ENCODE data around the gene PAX7.

PAX7 gene

DNA sequence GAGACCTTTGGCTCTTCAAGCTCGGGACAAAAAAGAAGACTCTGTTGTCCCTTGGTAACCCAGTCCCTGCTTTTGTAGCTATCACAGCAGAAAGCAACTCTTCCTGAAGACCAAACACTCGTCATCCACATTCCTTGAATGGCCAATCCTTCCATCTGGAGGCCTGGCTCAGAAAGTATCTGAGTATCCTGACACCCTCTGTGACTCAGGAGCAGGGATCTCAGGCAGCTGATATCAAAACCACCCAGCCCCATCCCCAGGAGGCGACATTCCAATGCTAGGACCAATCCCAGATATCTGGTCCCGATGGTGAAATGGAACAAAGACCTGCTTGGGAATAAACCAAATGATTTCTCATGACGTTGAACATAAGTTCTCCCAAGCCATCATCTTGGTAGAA is 116.3 kb downstream of the PAX7 start:
- TF ChIP-seq, protein P1, sequence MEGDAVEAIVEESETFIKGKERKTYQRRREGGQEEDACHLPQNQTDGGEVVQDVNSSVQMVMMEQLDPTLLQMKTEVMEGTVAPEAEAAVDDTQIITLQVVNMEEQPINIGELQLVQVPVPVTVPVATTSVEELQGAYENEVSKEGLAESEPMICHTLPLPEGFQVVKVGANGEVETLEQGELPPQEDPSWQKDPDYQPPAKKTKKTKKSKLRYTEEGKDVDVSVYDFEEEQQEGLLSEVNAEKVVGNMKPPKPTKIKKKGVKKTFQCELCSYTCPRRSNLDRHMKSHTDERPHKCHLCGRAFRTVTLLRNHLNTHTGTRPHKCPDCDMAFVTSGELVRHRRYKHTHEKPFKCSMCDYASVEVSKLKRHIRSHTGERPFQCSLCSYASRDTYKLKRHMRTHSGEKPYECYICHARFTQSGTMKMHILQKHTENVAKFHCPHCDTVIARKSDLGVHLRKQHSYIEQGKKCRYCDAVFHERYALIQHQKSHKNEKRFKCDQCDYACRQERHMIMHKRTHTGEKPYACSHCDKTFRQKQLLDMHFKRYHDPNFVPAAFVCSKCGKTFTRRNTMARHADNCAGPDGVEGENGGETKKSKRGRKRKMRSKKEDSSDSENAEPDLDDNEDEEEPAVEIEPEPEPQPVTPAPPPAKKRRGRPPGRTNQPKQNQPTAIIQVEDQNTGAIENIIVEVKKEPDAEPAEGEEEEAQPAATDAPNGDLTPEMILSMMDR (IDR thresholded peaks at IDR 0.05; ENCODE audit: insufficient read depth, low read length, poor library complexity, severe bottlenecking), result no peak
- Histone ChIP-seq H3K27me3 (replicated peaks; ENCODE audit: control insufficient read depth, insufficient read depth, low read length) (no peaks in the 10 kb centered on the region), H3K4me3 (replicated peaks; ENCODE audit: low read depth, low read length) (no peak overlapping the region), H3K36me3 (ENCODE audit: control insufficient read depth, insufficient read depth, low read length) (no peaks in the 10 kb centered on the region)
- DNase-seq (ENCODE audit: extremely low read depth, insufficient read length), result no peak

- H3K4me3 ChIP-seq (replicated peaks; ENCODE audit: low read depth, low read length), result no peak overlapping the region
- H3K27me3 ChIP-seq (replicated peaks; ENCODE audit: control insufficient read depth, insufficient read depth, low read length), result no peaks in the 10 kb centered on the region
- H3K36me3 ChIP-seq (ENCODE audit: control insufficient read depth, insufficient read depth, low read length), result no peaks in the 10 kb centered on the region
- TF ChIP-seq, protein P1 (IDR thresholded peaks at IDR 0.05; ENCODE audit: insufficient read depth, low read length, poor library complexity, severe bottlenecking), result no peak
- DNase-seq (ENCODE audit: extremely low read depth, insufficient read length), result no peak
Measured at GRCh38 chr1:18747671-18748070, 117.0 kb downstream of the PAX7 start.

DNA sequence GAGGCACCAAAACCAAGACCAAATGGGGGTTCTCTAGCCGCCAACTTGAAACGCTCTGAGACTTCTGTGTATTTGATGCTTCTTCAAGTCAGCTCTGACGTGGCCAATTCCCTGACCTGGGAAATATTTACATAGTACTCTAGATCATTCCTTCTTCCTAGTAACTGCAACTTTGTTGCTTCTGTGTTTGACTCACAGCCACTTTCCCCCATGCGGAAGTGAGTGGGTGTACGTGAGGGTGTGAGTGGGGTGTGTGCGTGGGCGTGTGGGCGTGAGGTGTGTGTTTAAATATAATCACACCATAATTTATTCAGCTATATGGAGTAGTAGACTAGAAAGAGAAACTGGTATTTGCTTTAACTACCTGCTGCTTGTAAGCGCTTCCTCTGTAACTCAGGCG is 117.8 kb downstream of the PAX7 start:
- no peaks in the 10 kb centered on the region for H3K27me3 ChIP-seq (replicated peaks; ENCODE audit: control insufficient read depth, insufficient read depth, low read length)
- DNase-seq (ENCODE audit: extremely low read depth, insufficient read length), result no peak
- no peaks in the 10 kb centered on the region for H3K36me3 ChIP-seq (ENCODE audit: control insufficient read depth, insufficient read depth, low read length)
- H3K4me3 ChIP-seq (replicated peaks; ENCODE audit: low read depth, low read length), result no peak overlapping the region
- TF ChIP-seq, protein P1 (IDR thresholded peaks at IDR 0.05; ENCODE audit: insufficient read depth, low read length, poor library complexity, severe bottlenecking), result no peak

DNA sequence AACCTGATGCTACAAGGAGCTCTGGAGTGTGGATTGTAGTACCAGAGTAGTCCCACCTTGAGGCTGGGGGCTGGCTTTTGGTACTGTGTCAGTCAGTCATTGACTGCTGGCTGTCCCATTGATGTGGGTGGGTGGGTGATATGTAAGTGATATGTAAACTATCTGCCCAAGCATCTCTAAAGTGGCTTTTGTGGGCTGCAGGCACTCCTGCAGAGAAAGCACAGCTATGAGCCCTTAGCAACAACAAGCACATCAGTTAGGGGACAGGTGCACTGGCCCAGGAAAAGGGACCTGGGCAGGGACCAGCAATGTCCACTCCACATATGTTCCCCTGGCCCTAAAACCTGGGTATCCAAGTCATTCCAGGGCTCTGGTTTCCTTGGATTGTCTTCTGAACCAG is 118.9 kb downstream of the PAX7 start:
- H3K27me3 ChIP-seq (replicated peaks; ENCODE audit: control insufficient read depth, insufficient read depth, low read length), result no peaks in the 10 kb centered on the region
- DNase-seq (ENCODE audit: extremely low read depth, insufficient read length), result no peak
- TF ChIP-seq, protein P1 (IDR thresholded peaks at IDR 0.05; ENCODE audit: insufficient read depth, low read length, poor library complexity, severe bottlenecking), result no peak
- H3K4me3 ChIP-seq (replicated peaks; ENCODE audit: low read depth, low read length), result no peak overlapping the region
- no peaks in the 10 kb centered on the region for H3K36me3 ChIP-seq (ENCODE audit: control insufficient read depth, insufficient read depth, low read length)

DNA sequence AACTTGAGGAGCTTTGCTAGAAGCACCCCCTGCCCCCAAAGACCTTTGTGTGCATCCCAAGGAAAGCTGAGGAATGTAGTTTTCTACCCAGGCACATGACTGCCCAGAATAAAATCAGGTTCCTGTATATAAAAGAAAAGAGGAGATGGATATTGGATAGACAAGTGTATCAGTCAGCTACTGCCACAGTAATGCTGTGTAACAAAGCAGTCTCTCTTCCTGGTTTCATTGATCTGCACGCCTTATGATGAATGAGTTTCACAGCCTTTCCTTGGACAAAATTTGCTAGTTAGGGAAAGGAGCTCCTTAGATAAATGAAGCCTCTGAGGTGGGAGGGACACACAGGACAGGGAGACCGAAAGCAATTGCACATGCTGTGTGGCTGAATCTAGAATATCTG is 120.0 kb downstream of the PAX7 start:
- Histone ChIP-seq H3K36me3 (ENCODE audit: control insufficient read depth, insufficient read depth, low read length) (no peaks in the 10 kb centered on the region), H3K27me3 (replicated peaks; ENCODE audit: control insufficient read depth, insufficient read depth, low read length) (no peaks in the 10 kb centered on the region), H3K4me3 (replicated peaks; ENCODE audit: low read depth, low read length) (no peak overlapping the region)
- DNase-seq (ENCODE audit: extremely low read depth, insufficient read length), result no peak
- TF ChIP-seq, protein P1 (IDR thresholded peaks at IDR 0.05; ENCODE audit: insufficient read depth, low read length, poor library complexity, severe bottlenecking), result no peak

GRCh38 chr1:18751425-18751824 is 120.8 kb downstream of the PAX7 start:
- no peak overlapping the region for H3K4me3 ChIP-seq (replicated peaks; ENCODE audit: low read depth, low read length)
- DNase-seq (ENCODE audit: extremely low read depth, insufficient read length), result no peak

More at GRCh38 chr1:18751425-18751824, 120.8 kb downstream of the PAX7 start:
- no peaks in the 10 kb centered on the region for H3K36me3 ChIP-seq (ENCODE audit: control insufficient read depth, insufficient read depth, low read length)
- no peaks in the 10 kb centered on the region for H3K27me3 ChIP-seq (replicated peaks; ENCODE audit: control insufficient read depth, insufficient read depth, low read length)
- TF ChIP-seq, protein P1 (IDR thresholded peaks at IDR 0.05; ENCODE audit: insufficient read depth, low read length, poor library complexity, severe bottlenecking), result no peak

Data from GM06990 (cell line).